Skeletal muscle cell (primary cell): ENCODE measurements around the gene GAREM2.

Experiments used
- DNase-seq: peaks from one replicate; pipeline ENCODE4 v3.0.0-alpha.2; 2010; ENCODE audit warnings: low read depth
- H3K4me3 ChIP-seq: 2 replicates; pipeline ENCODE4 v1.5.1; 2011; ENCODE audit warnings: low read depth, mild to moderate bottlenecking, control low read depth, low read length, moderate library complexity

Gene GAREM2

DNA sequence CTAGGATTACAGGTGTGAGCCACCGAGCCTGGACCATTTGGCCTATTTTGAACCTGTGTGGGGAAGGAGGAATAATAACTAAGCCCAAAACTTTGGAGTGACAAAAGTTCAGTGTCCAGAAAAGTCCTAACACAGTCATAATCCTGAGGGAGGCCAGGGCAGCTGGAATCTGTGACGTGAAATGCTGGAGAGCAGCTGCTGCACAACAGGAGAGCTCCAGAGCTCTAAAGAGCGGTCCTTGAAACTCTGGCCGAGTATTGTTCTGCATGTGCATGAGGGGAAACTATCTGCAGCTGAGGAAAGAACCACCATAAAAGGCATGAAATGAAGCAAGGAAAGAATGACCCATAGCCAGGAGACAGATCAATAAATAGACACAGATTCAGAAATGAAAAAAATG is 43.7 kb downstream of the GAREM2 start:
- DNase-seq, result no peak
- no peak overlapping the region for H3K4me3 ChIP-seq

- no peak for DNase-seq
These were observed 44.8 kb downstream of the GAREM2 start for GRCh38 chr2:26217720-26218119.

GRCh38 chr2:26223018-26223417 is 50.1 kb downstream of the GAREM2 start:
- no peak overlapping the region for H3K4me3 ChIP-seq
- no peak for DNase-seq

More at GRCh38 chr2:26217720-26218119, 44.8 kb downstream of the GAREM2 start:
- H3K4me3 ChIP-seq, result no peak overlapping the region

DNA sequence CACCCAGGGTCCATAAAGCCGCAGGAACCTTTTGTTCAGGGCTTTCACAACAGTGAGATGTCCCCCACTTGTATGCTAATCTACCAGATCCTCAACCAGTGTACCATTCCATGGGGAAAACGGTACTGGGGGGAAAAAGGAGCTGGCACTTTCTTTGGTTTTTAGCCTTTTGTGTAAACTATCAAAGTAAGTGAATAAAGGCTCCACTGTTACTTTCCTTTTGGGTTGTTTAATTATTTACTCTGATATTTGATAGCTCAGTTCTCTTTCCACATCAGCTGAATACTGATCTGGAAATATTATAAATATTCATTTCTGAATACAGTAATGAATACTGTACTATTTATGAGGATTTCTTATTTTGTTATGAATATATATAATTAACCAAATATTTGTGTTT is 51.2 kb downstream of the GAREM2 start:
- DNase-seq, result no peak

GRCh38 chr2:26229595-26229994 is 56.7 kb downstream of the GAREM2 start:
- no peak for DNase-seq
- H3K4me3 ChIP-seq, result no peak overlapping the region

More for the DNA sequence above, 51.2 kb downstream of the GAREM2 start:
- H3K4me3 ChIP-seq, result no peak overlapping the region

- H3K4me3 ChIP-seq, result no peak overlapping the region
- DNase-seq, result no peak
These were observed 57.9 kb downstream of the GAREM2 start for GRCh38 chr2:26230806-26231205.

DNA sequence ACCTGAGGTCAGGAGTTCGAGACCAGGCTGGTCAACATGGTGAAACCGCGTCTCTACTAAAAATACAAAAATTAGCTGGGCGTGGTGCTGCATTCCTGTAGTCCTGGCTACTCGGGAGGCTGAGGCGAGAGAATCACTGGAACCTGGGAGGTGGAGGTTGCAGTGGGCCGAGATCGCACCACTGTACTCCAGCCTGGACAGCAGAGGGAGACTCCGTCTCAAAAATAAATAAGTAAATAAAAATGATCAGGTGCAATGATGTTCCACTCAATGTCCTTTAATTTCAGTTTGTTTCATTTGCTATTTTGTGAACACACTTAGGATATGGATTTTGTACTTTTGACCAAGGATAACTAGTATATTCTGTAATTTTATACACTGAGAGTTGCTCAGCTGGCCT is 62.2 kb downstream of the GAREM2 start:
- H3K4me3 ChIP-seq, result no peak overlapping the region
- DNase-seq, result no peak

DNA sequence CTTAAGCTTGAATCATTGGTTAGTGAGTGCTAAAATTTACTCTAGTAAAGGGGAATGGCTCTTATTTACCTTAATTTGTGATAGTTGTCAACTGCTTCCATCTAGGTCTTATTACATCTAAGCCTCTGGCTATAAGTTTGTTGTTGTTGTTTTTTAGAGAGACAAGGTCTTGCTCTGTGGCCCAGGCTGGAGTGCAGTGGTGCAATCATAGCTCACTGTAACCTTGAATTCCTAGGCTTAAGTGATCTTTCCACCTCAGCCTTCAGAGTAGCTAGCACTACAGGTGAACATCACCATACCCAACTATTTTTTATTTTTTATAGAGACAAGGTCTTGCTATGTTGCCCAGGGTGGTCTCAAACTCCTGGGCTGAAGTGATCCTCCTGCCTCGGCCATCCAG is 65.0 kb downstream of the GAREM2 start:
- no peak overlapping the region for H3K4me3 ChIP-seq
- DNase-seq, result no peak

- no peak overlapping the region for H3K4me3 ChIP-seq
- DNase-seq, result peak; percentile 18
These were observed 65.5 kb downstream of the GAREM2 start for GRCh38 chr2:26238311-26238958.
